GM12874 (cell line): ENCODE measurements around the gene SFMBT1.

ENCODE experiments used
- TF ChIP-seq, protein P1 (sequence below): IDR thresholded peaks from 2 replicates; pipeline ENCODE4 v1.5.1; 2011; ENCODE audit warnings: low read depth, mild to moderate bottlenecking, control low read depth, low read length, moderate library complexity; ENCODE audit not compliant: insufficient read depth

SFMBT1 gene

DNA sequence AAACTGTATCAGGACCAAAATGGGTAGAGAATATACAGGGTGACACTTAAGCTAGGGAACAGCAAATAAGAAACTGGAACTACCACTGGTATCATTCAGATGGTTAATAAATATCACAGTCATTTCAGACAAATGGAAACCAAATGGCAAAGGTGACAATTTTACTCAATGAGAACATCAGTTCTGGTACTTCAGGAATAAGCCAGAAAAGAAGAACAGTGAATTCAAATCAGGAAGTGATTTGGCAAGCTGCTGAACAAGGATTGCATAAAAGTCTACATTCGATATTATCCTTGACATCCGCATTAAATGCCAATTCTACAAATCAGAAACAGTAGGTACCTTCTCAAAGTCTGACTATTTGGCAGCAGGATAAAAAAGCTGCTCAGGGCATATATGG is 125.0 kb downstream of the SFMBT1 start:
- TF ChIP-seq, protein P1, sequence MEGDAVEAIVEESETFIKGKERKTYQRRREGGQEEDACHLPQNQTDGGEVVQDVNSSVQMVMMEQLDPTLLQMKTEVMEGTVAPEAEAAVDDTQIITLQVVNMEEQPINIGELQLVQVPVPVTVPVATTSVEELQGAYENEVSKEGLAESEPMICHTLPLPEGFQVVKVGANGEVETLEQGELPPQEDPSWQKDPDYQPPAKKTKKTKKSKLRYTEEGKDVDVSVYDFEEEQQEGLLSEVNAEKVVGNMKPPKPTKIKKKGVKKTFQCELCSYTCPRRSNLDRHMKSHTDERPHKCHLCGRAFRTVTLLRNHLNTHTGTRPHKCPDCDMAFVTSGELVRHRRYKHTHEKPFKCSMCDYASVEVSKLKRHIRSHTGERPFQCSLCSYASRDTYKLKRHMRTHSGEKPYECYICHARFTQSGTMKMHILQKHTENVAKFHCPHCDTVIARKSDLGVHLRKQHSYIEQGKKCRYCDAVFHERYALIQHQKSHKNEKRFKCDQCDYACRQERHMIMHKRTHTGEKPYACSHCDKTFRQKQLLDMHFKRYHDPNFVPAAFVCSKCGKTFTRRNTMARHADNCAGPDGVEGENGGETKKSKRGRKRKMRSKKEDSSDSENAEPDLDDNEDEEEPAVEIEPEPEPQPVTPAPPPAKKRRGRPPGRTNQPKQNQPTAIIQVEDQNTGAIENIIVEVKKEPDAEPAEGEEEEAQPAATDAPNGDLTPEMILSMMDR: no peak

DNA sequence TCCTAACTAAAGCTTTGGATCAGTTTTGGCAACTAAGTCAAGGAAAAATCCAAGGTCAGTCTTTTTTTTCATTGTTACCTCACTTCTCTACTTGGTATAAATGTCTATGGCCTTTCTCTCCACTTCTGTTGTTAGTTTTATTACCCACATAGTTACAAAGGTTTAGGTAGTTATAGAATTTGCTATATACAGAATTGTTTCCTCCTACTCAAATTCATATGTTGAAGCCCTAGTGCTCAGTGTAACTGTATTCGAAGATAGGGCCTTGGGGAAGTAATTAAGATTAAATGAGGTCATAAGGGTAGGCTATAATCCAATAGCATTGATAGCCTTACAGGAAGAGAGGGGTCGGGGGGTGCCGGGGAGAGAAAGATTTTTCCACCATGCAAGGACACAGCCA is 128.8 kb downstream of the SFMBT1 start:
- TF ChIP-seq, protein P1: no peak

DNA sequence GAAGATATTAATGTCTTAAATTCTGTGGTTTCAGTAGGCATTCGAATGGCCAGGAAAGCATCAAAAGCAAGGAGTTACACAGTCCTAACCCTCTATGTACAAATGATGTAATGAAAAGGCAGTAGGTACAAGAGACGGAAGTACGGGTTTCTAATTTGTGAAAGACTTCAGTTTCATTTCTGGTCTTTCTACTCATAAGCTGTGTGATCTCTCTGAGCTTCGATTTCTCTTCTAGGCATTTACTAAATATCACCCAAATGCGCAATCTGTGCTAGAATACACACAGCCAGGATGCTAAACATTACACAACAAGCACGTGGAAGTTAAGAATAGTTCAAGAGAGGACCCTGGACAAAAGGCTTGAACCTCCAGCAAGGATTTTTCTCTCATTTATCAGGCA is 130.6 kb downstream of the SFMBT1 start:
- TF ChIP-seq, protein P1: no peak

DNA sequence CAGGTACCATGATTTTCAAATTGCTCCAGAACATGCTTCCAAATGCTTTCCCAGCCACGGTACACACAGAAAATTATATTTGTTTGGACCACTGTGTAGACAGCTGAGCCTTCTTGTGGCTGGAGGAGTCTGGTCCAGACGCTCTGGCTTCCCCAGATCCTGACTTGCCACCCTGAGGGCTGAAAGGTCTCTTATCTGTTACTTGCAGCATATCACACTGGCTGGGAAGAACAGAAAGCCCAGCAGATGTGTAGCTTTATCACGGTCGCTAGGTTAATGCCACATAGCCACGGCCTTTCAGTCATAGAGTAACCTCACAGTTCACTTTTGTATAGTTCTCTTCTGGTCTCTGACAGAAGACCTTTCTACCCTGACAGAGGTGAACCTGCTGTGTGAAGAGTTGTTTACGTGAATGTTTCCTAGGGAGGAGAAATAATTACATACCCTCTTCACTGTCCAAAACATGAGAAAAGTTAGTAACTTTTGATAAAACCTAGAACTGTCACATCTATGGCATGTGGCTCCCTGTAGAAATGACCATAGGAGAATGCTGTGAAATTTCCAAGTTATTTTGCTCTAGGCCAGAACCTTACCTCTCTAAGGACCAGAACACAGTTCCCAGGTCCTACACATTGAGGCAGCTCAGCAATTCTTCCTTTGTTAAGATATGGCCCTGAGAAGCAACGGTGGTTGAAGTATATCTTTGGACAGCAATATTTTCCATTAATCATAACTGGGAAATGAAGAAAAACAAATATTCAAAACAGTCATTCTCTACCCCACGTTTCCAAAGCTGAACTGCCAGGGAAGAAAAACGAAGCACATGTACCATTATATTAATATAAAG is 132.8 kb downstream of the SFMBT1 start:
- TF ChIP-seq, protein P1: no peak

DNA sequence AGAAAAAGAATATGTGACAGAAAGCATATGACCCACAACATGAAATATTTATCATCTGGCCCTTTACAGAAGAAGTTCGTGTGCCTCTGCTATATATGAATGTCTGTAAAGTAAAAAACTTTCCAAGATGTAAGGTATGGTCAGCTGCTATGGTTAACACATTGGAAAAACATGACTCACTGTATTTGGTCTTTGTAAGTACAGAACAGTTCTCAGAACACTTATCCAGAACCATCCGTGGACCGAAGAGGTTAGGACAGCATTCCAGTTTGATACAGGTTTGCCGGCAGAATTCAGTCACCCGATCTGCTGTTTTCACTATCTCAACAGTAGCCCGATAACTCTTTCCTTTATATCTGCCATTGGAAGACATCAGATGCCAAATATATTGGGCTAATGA is 135.1 kb downstream of the SFMBT1 start:
- TF ChIP-seq, protein P1: no peak

DNA sequence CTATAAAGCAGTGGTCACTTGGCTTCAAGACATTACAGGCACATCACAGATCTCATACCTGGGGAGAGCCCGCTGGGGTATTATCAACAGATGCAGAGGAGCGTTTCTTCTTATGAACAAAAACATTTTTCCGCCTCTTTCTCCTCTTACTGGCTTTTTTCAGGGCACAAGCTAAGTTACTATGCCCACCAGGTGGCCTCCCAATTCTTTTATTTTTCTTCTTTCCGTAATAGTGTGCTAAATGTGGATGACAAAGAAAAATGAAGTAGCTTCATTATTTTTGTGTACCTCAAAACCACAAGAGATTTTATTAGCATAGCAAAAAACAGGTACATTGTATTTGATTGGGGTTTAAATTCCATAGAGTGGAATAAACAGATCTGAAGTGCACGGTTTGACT is 138.4 kb downstream of the SFMBT1 start:
- TF ChIP-seq, protein P1: no peak

GRCh38 chr3:52904552-52904951 is 141.3 kb downstream of the SFMBT1 start:
- TF ChIP-seq, protein P1: no peak
